HG02759 (cell line): Measurements from ENCODE around the gene HSPH1.

ENCODE experiments used
- ATAC-seq: cut with Tn5 transposase; IDR thresholded peaks from one replicate; pipeline ENCODE4 v1.9.1; 2021; ENCODE audit warnings: mild to moderate bottlenecking, moderate library complexity; ENCODE audit not compliant: unreplicated experiment

The HSPH1 gene

DNA sequence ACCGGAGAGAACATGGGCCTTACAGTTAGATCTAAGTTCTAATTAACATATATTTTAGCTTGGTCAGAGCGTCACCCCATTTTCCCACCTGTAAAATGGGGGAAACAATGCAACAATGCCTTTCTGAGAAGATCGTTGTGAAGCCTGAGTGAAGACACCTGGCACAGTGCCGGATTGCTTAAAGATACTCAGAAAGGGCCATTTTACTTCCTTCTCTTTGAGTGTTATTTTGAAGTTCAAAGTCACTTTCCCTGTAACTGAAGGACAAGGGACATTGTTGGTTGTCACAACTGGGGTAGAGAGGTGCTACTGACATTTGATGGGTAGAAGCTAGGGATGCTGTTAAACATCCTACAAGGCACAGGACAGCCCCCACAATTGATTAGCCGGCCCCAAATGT is 28.1 kb downstream of the HSPH1 start:
- ATAC-seq, result no peak

DNA sequence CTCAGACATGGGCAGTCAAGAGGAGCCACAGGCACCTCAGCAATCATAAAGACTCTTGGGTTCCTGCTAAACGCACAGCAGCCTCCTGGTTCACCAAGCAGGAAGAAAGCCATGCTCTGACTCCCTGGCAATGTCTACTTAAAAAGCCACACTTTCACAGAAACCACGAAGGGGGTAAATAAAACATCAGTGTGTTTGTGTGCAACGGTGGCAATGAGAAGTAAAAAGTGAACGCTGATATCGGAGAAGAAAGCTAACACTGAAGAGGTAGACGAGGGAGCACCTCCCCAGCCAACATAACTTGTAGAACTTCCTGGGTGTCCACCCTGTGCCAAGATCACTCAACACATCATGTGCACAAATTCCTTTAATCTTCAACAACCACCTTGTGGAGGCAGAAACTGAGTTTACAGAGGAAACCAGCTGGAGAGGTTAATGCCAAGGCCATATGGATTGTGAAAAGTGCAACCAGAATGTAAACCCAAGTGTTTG is 30.2 kb downstream of the HSPH1 start:
- no peak for ATAC-seq

DNA sequence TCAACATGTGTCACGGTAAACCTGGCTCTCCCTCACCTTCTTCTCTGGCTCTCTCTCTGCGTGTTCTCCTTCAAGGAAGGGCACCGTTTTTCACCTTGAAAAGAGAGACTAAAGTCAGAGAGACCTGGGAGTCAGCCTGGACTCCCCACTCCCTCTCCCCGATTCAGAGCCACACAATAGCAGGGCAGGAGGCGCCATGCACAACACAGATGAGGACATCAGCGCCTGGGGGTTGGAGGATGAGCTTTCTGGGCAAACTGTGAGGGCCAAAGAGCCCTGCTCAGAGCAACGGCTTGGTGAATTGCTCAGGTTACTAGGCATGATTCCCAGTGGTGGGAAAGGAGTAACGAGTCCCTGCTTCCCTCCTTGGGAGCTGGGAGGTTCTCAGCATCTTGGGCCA is 32.3 kb downstream of the HSPH1 start:
- ATAC-seq, result no peak

- ATAC-seq, result no peak
Measured at GRCh38 chr13:31124204-31124603, 37.5 kb downstream of the HSPH1 start.

- ATAC-seq, result no peak
Measured at GRCh38 chr13:31122544-31123260, 39.0 kb downstream of the HSPH1 start.

GRCh38 chr13:31122143-31122542 is 39.6 kb downstream of the HSPH1 start:
- no peak for ATAC-seq

DNA sequence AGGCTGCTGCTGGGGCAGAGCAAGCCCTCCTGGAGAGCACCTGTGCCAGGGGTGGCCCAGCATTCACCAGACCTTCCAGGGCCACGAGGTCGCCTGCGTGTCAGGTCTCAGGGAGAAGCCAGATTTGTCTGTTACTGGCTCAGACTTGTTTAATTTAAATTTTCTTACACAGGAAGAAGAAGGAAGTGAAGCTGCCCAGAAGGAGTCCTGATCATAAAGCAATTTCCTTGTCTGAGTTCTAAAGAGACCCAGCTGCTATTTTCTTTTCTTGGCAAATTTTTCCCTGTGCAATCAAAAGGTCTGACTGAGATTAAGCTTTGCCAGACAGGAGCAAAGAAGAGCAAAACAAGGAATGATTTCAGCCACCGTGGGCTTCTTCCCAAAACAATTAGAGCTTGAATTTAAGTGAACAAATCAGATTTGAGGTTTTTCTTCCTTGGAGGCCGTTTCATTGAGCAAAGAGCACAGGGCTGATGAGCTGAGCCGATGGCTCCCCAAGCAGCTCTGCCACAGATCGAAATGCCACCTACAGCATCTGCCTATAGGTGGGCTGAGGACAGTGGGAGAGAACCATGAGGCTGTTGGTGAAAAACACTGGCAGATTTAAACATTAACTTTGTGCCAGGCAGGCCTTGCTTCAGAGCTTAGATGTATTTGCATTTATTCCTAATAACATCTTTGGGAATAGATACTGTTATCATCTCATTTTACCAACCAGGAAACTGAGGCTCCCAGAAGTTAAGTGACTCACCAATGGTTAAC is 40.1 kb downstream of the HSPH1 start:
- ATAC-seq, result no peak

DNA sequence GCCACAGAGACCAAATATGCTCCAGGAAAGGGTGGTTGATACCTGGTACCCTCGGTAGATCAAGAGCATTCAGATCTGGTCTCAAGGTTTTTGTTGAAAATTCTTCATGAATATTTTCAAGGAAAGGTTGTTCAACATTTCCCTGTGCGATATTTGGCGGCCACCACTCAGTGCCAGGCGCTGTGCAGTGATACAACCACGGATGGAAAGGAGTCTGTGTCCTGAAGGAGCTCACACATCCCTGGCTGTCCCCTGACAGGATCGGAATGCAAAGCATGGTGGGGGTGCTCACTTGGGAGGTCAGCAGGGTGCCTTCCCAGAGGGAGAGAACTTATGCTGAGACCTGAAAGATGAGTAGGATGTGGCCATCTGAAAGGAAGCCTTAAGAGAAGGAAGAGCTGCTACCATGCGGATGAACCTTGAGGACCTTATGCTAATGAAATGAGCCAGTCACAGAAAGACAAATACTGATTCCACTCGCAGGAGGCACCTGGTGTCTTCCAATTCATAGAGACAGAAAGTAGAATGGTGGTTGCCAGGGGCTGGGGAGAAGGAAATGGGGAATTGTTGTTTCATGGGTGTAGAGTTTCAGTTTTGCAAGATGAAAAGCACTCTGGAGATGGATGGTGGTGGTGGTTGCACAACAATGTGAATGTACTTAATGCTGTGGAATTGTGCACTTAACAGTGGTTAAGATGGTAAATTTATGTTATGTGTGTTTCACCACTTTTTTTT is 41.6 kb downstream of the HSPH1 start:
- ATAC-seq, result no peak

DNA sequence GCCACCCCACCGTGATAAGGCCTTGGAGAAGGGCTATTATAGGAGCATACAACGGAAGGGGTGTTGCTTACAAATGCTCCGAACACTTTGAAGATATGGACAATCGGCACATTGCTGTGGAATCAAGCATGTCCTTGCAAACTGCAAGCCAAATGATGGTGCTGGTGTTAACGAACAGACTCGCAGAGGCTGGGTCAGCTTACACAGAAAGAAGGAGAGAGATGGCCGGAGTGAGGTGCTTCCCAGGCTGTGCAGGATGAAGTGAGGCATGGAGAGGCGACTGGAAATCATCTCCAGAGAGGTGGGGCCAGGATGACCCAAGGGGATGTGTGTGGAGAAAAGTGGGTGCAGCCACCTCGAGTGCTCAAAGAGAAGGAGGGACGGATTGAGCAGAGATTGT is 42.2 kb downstream of the HSPH1 start:
- no peak for ATAC-seq

GRCh38 chr13:31116224-31116623 is 45.5 kb downstream of the HSPH1 start:
- no peak for ATAC-seq

GRCh38 chr13:31115616-31116015 is 46.1 kb downstream of the HSPH1 start:
- no peak for ATAC-seq

DNA sequence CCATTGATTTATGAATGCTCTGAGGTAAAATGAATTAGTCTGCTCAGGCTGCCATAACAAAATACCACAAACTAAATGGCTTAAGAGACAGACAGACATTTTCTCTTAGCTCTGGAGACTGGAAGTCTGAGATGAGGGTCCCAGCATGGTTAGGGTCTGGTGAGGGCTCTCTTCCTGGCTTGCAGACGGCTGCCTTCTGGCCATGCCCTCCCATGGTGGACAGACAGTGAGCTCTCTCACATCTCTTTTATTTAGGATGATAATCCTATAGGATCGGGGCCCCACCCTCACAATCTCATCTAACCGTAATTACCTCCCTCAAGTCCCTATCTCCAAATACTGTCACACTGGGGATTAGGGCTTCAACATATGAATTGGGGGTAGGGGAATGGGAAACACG is 47.1 kb downstream of the HSPH1 start:
- ATAC-seq, result no peak

DNA sequence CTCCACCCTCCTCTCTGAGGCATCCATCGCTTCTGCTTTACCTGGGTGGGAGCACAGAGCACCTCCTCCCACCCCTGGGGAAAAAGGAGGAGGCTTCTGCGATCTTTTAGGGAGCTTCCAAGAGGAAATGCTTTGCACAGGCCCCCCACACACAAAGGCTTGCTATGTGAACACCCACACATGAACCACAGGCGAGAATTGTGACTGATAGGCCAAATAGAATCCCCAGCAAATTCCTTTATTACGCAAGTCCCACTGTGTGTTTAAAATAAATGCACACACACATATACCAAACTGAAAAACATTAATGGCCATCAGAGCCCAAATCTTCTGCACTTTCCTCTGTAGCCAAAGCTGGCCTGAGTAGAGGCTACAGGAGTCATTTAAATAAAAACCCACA is 50.6 kb downstream of the HSPH1 start:
- ATAC-seq, result no peak

GRCh38 chr13:31110617-31111016 is 51.1 kb downstream of the HSPH1 start:
- ATAC-seq, result no peak

- ATAC-seq, result no peak
Measured at GRCh38 chr13:31110169-31110568, 51.5 kb downstream of the HSPH1 start.

GRCh38 chr13:31107109-31107508 is 54.6 kb downstream of the HSPH1 start:
- ATAC-seq, result no peak

DNA sequence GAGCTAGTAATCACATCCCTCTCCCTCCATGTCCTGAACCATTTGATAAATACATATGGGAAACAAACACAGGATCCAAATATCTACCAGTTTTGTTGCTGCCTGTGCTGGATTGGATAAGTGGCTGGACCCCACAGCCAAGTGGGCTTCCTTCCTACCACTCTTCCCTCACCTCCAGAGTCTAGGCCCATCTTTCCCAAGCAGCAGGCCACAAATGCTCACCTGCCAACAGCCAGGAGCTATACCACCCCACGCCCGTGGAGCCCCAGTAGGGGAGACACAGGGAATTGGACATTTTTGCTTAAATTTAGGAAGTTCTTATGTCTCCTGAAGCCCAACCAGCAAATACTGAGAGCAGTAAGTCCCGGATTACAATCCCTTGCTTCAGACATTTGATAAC is 55.8 kb downstream of the HSPH1 start:
- ATAC-seq, result no peak

DNA sequence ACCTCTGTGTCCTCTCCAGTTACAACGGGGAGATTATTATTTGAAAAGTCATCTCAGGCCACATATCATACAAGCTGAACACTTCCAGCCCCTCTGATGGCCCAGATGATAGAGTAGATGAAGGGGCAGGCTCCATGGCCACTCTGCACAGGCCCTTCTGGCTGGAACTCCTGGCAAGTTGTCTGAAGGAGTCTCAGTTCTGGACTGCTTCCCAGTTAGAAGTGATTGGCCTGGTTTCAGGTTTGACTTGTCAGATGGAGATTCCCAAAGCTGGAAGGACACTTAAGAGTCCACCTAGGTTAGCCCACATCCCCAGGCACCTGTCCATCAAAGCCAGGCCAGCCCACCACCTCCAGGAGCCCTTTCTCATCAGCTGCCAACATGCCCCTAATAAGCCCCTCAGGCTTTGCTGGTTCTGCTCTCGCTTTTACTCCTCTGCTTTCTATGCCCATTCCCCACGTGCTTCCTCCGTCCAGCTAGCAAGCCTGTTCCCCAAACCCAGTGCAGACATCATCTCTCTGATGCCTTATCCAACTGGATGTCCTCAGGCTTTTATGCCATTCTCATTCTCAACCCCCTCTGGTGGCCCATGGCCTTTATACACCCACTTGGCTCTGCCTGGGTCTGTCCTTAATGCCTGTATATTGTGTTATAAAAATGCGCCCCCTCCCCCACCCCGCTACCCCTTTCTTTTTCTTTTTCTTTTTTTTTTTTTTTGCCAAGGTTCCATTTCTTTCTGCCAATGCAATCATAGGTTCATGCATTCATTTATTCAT is 56.5 kb downstream of the HSPH1 start:
- ATAC-seq, result no peak

- no peak for ATAC-seq
Measured at GRCh38 chr13:31102905-31103304, 58.8 kb downstream of the HSPH1 start.

DNA sequence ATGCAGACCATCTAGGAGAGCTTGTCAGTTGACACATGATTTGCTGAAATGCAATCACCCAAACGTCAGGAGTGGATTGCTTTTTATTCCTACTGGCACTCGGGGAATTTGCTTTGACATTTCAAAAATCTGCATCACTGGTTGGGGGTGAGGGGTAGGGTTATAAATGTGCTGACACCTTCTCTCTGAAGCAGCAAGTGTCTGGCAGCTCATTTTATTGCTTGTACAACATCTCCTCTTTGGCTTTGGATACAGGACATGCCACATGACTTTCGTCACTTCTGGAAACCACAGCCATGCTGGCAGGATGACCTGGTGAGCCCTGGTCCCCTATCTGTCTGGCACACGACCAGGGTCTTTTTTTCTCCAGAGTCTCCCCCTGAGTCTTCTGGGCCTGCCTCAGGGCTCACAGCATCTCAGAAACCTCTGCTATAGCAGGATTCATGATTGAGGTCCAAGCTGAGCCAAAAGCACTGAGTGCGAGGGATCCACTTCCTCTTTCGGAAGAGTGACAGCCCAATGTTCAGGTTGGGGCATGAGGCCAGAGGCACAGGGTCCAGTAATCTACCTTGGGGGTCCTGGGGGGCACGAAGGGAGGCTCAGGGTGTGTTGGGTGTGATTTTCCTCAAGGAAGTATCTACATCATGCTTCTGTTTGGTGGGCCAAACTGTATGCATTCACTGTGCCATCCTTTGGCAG is 60.1 kb downstream of the HSPH1 start:
- no peak for ATAC-seq
